ENCODE measurements around the gene AGAP1.

AGAP1 gene

DNA sequence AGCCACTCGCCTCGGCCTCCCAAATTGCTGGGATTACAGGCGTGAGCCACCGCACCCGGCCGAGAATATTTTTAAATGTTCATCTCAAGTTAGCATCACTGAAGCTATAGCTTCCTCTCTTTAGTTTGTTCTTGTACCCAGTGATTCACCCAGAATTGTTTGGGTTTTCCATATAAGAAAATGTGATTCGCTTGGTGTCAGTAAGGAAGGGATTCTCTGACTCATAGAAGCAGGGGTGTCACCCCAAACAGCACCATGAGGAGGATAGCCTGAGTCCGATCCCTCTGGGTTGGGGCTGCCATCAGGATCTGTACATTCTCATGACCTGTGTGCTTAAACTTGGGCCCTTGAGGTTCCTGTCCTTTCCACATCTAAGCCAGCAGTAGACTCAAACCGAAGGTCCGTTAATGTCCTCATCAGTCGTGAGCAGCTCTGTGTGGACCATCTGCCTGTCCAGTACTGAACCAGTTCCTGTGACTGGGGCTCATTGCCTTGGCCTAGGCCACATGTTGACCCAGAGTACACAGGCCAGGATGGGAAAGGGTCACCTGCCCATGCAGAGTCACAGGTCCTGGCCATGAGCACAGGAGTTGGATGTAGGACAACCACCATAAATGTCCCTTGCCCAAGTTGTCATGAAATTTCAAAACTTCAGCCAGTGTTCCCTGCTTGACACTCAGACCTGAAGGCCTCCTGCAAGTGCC is 362.5 kb downstream of the AGAP1 start:
- no peak for DNase-seq

DNA sequence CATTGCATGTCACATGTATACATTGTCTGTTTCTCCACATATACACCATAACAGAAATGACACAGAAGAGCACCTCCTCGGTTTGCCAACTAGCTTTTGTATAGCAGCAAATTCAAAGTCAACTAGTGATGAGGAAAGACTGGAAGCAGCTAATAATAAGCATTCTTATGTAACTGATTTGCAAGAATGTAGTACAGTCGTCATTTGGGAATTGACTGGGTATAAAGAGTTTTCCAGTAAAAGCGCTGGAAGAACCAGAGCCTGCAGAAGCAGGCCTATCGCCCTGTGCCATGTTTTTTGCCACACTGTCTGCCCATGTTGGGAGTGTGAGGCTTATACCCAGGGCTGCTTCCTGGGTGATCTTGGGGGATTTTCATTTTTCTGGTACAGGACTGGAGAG is 363.8 kb downstream of the AGAP1 start:
- DNase-seq, result no peak

DNA sequence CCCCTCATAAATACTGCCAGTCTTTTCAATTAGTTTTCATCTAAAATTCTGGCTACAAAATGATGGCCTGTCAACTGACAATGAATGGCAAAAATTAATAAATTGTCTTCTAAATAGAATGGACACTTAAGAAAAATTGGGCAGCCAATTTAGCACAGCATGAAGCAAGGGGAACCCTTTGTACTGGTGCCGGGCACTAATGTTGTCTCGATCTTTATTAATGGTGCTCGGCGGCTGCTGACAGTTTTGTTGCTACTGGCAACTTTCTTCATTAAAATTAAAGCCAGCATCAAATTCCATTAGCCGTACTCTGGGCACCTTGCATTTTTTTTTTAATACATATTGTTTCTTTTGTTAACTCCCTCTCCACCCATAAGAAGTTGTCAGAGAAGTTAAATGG is 365.0 kb downstream of the AGAP1 start:
- DNase-seq, result no peak

DNA sequence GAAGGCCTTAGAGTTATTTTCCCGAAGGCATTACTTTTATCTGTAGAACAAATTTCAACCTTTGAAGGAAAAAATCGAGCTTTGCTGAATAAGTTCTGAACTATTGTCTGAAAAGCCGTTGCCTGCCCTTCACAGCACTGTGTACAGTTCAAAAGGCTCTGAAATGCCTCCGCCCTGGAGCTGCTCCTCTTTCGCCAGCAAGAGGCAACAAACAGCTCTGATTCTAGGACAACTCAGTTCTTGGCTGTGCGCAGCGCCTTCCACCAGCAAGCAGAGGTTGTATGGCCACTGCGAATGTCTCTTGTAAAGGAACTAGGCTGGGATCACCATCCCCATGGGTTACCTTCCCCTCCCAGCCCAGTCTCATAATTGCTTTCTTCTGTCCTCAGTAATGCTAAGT is 365.8 kb downstream of the AGAP1 start:
- no peak for DNase-seq

DNA sequence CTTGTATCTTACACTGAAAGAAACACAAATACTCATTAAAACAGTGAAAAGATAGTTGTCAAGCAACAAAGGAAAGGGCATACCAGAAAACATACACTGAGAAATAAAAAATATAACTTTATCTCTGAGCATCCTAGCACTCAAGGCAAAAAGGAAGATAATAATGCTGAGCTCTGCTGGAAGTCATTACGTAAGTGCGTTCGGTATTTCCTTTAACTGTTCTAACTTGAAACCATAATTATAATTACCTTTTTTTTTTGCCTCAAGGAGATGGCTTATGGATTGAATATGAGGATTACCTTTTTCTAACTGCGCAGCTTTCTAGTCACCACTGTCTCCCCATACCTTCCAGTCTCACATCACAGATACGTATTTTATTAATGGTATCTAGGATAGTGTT is 366.3 kb downstream of the AGAP1 start:
- DNase-seq, result no peak

DNA sequence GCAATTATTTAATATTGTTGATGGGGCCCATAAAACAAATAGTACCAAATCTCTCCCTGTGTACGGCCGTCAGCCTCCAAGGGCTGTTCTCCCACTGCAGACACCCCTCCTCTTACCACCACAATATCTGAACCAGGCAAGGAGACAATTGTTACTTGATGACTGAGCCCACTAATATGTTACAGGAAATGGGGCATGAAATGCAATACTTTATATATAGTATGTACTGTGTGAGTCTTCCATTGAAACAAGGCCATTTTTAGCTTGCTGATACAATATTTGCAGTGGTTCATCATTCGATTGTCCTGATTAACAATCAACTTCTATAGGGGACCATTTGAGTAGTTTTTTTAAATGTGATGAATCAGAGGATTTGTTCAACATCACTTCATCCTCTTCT is 367.0 kb downstream of the AGAP1 start:
- no peak for DNase-seq

DNA sequence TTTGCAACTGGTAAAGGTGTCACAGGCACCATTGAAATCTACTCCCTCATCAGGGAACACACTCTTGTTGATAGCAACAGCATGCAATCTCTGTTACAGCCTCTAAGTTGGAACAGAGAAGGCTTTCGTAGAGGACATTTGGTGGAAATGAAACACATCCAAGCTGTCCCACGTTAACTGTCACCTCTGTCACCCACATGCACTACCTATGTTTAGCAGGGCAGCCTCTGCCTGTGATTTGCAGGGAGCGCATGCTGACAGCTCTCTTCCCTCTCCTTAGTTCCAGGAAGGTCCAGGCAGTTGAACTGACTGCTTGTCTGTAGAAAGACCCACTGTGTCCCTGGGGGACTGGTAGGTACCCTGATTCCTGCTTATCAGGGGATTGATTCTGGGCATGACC is 367.5 kb downstream of the AGAP1 start:
- no peak for DNase-seq

DNA sequence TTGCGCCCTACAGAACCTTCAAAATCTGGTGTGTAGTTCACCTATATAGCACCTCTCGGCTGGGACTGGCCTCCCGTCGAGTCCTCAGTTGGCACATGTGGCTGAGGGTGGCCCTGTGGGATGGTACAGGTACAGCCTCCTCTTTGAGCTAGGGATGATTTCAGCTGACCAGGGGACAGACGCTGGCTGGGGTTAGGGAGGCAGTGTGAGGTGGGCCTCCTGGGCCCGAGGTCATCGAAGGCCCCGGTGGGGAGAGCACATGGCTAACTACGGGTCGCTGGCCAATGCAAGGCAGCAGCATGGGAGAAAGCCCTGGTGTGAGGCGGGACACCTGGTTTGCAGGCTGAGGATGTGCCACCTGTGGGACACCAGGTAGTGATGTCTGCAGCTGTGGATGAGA is 369.6 kb downstream of the AGAP1 start:
- no peak for DNase-seq

DNA sequence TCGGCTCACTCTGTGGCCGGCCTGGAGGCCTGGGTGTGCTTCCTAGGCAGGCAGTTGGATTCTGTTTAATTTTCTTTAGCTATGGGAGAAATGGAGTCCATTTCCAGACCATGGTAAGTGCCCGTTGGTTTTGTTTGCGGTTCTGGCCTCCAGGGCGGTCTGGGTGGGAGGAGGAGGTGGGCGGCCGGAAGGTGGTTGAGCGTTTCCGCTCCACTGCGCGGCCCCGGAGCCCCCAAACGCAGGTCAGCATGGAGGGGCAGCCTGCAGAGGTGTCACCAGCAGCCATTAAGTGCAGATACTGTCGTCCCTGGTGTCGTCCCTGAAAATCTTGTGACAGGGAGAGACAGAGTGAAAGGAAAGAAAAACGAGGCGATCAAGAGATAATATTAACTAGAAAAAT is 370.5 kb downstream of the AGAP1 start:
- DNase-seq, result no peak

DNA sequence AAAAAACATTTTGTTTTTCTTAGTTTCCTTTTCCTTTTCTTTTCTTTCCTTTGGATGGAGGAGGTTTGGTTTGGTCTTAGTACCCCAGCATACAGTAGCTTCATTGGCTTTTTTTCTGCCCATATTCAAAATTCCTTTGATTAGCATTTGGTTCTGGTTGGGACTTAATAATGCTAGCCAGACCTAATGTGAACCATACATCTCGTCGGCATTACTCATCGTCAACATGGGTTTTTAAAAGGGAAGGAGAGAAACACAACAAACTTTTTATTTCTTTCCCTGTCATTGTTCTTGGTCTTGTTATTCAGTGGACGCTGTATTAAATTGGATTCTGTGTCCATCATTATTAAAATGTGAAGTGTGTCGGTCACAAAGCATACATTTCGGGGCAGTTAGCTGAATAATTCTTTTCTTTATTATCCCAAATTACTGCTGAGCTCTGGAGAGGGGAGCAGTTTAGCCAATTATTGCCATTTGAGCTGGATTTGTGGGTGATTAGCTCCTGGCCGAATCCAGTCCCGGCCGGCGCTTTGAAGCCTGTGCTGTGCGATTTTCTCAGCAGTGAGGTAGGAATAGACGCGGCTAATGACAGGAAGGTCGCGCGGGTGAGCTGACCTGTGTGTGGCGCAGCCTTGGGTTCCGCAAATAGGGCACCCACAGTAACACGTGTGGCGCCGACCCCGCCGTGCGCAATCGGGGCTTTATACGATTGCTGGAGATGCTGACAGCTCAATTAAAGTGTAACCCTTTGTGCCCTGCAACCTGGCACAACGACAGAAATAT is 371.1 kb downstream of the AGAP1 start:
- DNase-seq, result no peak

DNA sequence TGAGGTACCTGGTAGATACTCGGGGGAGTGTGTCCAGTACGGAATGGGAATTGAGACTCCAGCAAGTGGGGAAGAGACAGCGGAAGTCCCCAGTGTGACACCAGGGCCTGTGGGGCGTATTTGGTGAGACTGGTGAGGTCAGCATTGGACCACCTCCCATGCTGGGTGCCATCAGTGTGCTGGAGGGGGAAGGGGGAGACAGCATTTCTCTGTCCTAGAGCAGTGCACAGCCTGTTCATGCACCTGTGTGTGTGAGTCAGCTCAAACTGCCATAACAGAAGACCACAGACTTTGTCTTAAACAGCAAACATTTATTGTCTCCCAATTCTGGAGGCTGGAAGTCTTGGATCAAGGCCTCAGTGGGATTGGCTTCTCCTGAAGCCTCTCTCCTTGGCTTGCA is 372.5 kb downstream of the AGAP1 start:
- no peak for DNase-seq

DNA sequence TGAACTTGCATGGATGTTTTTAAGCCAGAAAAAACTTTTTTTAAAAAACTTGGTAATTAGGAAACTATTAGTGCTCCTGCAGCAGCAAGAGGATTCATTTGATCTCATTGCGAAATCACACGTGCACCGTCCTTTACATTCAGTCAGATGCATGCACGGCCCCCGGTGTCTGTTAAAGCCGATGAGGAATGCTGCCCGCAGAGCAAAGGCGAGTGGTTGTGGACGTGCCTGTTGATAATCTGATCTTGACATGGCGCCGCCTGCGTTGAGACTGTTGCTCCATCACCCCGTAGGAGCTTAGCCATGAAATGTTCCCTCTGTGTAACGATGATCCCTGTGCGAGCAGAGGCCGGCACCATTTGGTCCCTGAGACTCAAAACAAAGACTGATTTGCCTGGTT is 374.4 kb downstream of the AGAP1 start:
- DNase-seq, result no peak

DNA sequence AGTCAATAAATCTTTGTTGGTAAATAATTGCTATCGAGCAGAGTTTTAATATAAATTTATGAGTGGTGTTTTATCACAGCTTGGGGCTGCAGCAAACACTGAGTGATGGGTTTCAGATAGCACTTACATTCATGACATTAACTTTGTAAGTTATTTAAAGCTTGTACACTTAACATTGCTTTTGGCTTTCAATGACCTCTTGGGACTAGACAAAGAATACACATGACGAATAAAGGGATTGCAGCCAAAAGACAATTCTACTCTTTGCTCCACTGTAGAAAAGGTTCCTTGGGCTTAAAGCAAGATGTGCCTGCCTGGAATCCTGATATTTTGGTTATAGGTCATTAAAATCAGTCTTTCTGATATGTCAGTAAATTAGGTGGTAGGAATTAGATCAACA is 374.8 kb downstream of the AGAP1 start:
- DNase-seq, result no peak

DNA sequence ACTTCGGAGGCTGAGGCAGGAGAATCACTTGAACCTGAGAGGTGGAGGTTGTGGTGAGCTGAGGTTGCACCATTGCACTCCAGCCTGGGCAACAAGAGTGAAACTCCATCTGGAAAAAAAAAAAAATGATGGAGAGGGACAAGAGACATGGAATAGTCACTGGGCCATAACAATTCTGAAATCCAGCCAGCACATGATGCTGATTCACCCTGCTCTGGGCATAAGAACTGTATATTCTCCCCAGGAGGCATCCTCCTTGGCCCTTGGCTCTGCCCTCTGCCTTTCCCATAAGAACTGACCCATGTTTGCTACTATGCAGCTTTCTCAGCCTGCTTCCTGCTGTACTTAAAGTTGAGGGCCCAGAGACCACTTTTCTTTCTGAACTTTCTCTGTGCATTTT is 376.7 kb downstream of the AGAP1 start:
- DNase-seq, result no peak

DNA sequence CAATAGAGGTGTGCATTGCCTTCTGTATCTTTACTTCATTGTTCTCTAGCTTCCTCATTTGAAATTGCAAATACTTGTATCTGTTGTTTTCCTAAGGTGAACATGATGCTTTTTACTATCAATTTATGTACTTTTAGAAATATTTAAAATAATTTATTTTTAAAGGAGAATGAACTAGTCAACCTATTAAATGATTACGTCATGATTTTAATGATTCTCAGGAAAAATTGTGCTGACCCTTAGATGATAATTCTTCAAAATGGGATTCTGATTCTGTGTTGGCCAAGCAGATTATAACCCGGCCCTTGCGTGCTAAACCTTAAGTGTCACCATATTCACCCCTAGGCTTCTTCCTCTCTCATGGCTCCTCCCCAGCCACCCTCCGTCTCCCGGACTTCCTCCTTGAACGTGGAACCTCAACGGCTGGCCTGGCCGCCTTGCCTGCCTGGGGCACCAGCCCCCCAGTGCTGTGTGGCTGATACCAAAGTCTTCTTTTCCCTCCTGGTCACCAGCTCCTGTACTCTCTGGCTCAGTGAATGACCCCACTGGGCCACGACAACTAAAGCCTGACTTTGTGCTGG is 382.3 kb downstream of the AGAP1 start:
- no peak for DNase-seq

DNA sequence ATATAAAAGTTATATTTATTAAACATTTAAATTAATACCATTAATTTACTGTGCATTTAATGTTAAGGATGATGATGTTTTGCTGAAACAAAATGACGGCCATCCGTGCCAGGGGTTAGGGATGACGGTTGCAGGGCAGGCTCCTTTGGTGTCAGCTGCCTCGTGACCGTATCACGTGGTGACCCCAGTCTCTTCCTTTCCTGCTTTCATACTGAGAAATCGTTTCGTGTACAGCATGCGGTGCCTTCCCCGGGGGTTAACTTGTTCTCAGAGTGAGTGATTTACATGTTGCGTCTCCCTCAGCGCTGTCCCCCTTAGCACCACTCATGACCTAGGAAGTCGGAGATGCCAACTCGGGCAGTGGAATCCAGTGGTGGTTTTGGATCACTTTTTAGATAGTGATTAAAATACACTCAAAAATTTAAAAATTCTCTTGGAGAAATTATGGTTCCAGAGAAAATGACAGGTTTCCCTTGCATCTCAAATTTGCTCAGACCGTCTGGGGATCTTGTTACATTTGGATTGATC is 383.5 kb downstream of the AGAP1 start:
- no peak for DNase-seq

DNA sequence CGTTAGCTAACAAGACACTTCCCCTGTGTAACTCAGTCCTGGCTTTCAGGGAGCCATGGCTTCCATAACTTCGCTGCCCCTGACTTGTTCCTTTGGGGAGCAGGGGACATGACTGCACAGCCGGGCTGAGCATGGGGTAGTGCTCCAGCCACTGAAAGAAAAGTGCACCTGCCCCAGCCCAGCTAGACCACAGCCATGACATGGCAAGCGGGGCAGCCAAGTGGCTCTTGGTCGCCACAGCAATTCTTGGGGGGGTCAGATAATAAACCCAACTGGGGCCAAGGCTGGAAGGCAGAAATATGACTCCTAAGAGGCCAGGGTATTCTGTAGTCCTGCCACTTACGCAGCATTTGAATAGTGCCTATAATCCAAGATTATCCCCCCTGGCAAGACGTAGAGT is 385.3 kb downstream of the AGAP1 start:
- no peak for DNase-seq

DNA sequence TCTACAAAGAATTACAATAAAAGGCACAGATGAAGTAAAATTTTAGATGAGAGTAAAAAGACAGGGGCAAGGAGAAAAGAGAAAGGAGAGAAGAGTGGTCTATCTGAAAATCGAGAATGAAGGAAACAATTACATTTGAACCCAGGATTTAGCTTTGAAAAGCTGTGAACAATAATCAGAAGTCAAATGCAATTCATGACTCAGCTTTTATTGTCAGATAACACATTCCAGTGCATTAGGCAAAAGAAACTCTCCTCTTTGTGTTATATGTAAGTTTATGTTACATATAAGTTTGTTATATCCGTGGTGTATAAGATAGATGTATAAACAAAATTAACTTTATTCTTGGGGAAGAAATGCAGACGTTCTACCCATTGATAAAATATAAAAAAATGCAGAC is 389.8 kb downstream of the AGAP1 start:
- no peak for DNase-seq

DNA sequence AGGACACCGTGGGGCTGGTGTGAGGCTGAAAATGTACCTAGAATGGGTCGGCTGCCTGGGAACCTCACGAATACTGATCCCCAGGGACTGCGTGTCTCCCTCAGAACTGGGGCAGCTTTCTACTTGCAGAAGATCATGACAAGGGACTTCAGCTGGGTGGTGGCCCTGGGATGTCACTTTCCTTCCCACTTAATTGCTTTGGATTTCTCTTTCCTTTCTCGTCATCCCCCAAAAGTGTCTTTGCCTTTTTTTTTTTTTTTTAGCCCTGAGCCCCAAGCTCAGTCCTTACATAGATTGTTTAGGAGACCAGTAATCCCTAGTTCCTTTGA is 395.4 kb downstream of the AGAP1 start:
- no peak for DNase-seq

DNA sequence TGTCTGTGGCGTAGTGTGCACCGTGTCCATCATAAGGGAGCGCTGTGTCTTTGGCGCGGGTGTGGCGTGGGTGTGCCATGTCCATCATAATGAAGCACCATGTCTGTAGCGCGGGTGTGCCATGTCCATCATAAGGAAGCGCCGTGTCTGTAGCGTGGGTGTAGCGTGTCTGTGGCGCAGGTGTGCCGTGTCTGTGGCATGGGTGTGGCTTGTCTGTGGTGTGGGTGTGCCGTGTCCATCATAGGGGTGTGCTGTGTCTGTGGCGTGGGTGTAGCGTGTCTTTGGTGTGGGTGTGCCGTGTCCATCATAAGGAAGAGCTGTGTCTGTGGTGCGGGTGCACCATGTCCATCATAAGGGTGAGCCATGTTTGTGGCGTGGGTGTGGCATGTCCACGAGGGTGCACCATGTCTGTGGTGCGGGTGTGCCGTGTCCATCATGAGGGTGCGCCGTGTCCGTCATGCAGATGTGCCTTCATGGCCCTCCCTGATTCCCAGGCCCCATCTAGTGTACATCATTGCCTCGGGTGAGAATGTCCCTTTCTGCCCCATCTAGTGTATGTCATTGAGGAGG is 399.4 kb downstream of the AGAP1 start:
- DNase-seq, result no peak

DNA sequence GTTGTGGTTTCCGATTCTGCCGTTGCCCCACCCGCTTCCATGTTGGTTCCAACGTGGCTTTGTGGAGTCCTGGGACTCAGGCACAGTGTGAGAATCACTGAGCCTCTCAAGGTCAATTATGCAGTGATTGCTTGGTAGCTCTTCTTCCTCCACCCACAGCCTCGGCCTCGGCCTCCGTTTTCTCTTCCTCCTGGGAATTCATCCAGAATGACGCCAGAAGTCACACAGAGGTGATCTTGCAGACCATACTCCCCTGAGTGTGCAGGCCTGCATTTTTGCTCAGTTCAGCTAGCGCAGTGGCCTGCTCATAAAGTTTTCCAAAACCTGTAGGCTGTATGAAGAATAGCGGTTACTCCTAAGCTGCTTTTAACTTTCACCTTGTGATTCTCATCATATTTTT is 401.0 kb downstream of the AGAP1 start:
- DNase-seq, result no peak

DNA sequence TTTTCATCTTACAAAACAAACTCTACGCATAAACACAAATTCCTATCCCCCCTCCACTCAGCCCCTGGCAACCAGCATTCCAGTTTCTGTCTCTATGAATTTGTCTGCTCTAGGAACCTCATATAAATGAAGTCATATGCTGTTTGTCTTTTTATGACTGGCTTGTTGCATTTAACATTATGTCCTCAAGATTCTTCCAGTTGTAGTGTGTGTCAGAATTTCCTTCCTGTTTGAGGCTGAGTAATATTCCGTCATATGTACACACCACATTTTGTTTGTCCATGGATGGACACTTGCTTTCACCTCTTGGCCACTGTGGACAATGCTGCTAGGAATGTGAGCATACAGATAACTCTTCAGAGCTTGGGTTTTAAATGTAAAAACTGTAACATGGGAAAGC is 402.2 kb downstream of the AGAP1 start:
- DNase-seq, result no peak

DNA sequence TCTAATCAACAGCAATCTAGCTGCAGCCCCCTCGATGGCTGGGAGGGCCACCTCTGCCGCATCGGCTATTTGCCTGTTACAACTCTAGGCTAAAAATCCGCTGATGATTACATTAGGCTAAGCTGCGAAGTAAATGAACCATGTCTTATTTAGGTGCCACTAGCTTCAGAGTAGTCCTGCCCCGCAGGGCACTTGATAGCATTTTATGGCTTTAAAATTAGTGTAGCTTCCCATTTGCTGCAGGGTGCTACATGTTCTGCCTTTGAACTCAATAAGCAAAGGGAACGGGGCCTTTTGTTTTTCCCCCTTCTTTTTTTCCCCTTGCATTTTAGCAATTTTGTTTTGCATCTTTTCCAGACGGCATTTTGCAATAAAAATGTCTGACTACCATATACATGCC is 404.1 kb downstream of the AGAP1 start:
- DNase-seq, result no peak

DNA sequence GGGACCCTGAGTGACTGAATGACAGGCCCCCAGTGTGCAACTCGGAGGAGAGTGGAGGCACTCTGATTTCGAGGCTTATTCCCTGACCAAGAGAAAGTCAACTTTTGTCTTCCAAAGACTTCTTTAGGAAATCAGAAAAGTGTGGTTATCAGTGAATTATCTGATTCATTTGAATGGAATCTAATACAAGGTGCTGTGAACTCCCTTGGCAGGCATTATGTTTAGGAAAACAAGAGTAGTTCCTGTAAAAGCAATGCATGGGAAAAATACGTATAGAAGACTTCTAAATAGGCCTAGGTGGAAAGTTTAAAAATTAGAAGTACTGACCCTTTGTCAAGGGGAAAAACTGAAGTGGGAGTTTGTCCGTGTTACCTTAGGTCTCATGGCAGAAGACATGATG is 404.9 kb downstream of the AGAP1 start:
- no peak for DNase-seq
